CD4-positive, alpha-beta memory T cell (primary cell): ENCODE measurements around the gene XPO5. TPM values are rescaled to one million over a fixed set of nuclear protein-coding genes. Genes with fewer than 3 reads are reported as not detected.

Source experiments
- CTCF ChIA-PET: fragments of 350-600 bp; sonication (Branson Sonifier 250); formaldehyde crosslinking; loops from one replicate; lab custom pipeline; 2021; ENCODE audit warnings: inconsistent platforms; ENCODE audit not compliant: partially characterized antibody; lab: Charles Lee
- POLR2A ChIA-PET: fragments of 350-600 bp; sonication (Branson Sonifier 250); formaldehyde crosslinking; loops from one replicate; lab custom pipeline; 2021; ENCODE audit not compliant: partially characterized antibody; lab: Charles Lee
- DNase-seq, 5 donors: peaks; one replicate each; pipeline versions ENCODE4 v3.0.0 to v3.0.0-alpha.2; 2020 to 2022; ENCODE audit warnings: mixed read lengths in 1 of 5
- H3K27ac ChIP-seq: one replicate; pipeline ENCODE4 v1.7.0; 2013; ENCODE audit warnings: low read depth, low read length
- H3K27me3 ChIP-seq: 2 replicates; pipeline ENCODE4 v1.7.0; 2013; ENCODE audit warnings: mild to moderate bottlenecking, low read length, moderate library complexity; ENCODE audit not compliant: insufficient read depth
- H3K36me3 ChIP-seq: 2 replicates; pipeline ENCODE4 v1.7.0; 2013; ENCODE audit warnings: mild to moderate bottlenecking, low read length, moderate library complexity; ENCODE audit not compliant: insufficient read depth
- H3K4me1 ChIP-seq: 2 replicates; pipeline ENCODE4 v1.7.0; 2013; ENCODE audit warnings: mild to moderate bottlenecking, low read length, moderate library complexity; ENCODE audit not compliant: insufficient read depth
- H3K4me3 ChIP-seq, 2 donors: one replicate each; pipeline ENCODE4 v1.7.0; 2013; ENCODE audit warnings: low read length in 2 of 2, mild to moderate bottlenecking in 1 of 2
- H3K9me3 ChIP-seq, 2 donors: one replicate each; pipeline ENCODE4 v1.7.0; 2013; ENCODE audit warnings: low read length in 2 of 2, control low read depth in 1 of 2; ENCODE audit not compliant: control insufficient read depth in 1 of 2
- H3K27ac Mint-ChIP-seq, 7 donors: one replicate each; pipeline ENCODE4 v1.8.0; 2020 to 2021; ENCODE audit warnings: mixed read lengths in 7 of 7, mild to moderate bottlenecking in 6 of 7, inconsistent platforms in 3 of 7, moderate library complexity in 3 of 7
- H3K27me3 Mint-ChIP-seq, 2 donors: one replicate each; pipeline ENCODE4 v1.8.0; 2020 to 2021; ENCODE audit warnings: mixed read lengths in 2 of 2
- H3K36me3 Mint-ChIP-seq, 2 donors: one replicate each; pipeline ENCODE4 v1.8.0; 2020 to 2021; ENCODE audit warnings: mixed read lengths in 2 of 2, inconsistent platforms in 1 of 2, mild to moderate bottlenecking in 1 of 2
- H3K4me1 Mint-ChIP-seq, 4 donors: one replicate each; pipeline ENCODE4 v1.8.0; 2020 to 2021; ENCODE audit warnings: mixed read lengths in 4 of 4, mild to moderate bottlenecking in 1 of 4
- H3K4me3 Mint-ChIP-seq, 8 donors: one replicate each; pipeline ENCODE4 v1.8.0; 2020 to 2021; ENCODE audit warnings: mixed read lengths in 8 of 8, mild to moderate bottlenecking in 7 of 8, moderate library complexity in 6 of 8, inconsistent platforms in 3 of 8
- H3K9me3 Mint-ChIP-seq, 8 donors: one replicate each; pipeline ENCODE4 v1.8.0; 2020 to 2021; ENCODE audit warnings: mixed read lengths in 8 of 8, mild to moderate bottlenecking in 5 of 8, inconsistent platforms in 3 of 8, moderate library complexity in 1 of 8
- intact Hi-C: fragments of 100-400 bp; cut with micrococcal nuclease; formaldehyde crosslinking; loops from one replicate; pipeline ENCODE4 v1.15.1; 2023
- polyA plus RNA-seq, 2 donors: library from polyadenylated mRNA; unstranded; fragments of 300-500 nt; fragmentation: Illumina TruSeq; gene quantifications; one replicate each; pipeline ENCODE4 v1.2.3, GENCODE V29; 2021
- total RNA-seq, 2 experiments: library from RNA; stranded (reverse); gene quantifications; one replicate each; pipeline ENCODE4 v1.2.3, GENCODE V29; 2021

The XPO5 gene
- total and polyA plus RNA-seq, 4 experiments from 2014 or later = 5.2 to 43.4 (median 26.5) TPM

DNA sequence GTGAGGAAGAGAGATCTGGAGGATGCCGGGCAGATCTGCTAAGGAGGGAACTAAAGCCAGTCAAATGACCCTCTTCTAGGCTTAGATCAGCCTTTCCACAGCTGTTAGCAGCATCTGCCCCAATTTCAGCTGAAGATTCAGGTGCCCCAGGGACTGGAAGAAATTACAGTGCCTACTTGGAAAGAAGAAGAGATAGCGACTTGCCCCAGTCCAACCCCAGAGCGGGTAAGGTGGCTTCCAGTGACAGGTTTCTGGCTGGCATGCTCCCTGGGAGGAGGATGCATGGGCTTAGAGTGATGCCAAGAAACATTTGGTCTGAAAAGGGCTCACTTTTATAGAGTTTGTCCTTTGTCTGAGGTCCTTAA, 97.8 kb downstream of the XPO5 start:
- H3K9me3 Mint-ChIP-seq = no peaks in the 10 kb centered on the region
- ChIA-PET POLR2A (interaction anchor here (0.8 to 3.5 kb wide), 10 partner anchors 14 to 914 kb away, joined by 3 to 33 read pairs (median 6); partner anchors contain the start of genes ABCC10, DLK2, DNPH1 and UBR2), CTCF (interaction anchor here (0.8 to 1.8 kb wide), 6 partner anchors 9 to 169 kb away, joined by 3 to 11 read pairs (median 3); partner anchors contain the start of gene CRIP3)
- Histone ChIP-seq H3K27ac (peak overlapping the region; percentile 97), H3K4me1 (peaks cover 28% of the 10 kb centered on the region), H3K36me3 (no peaks in the 10 kb centered on the region), H3K9me3 (no peaks in the 10 kb centered on the region), H3K27me3 (no peaks in the 10 kb centered on the region), H3K4me3 (peak overlapping the region; percentile 45 to 69)
- DNase-seq = peak in 4 of 5 donors; percentile 10 to 49 (median 16)
- intact Hi-C loops = no loop called here
- H3K27me3 Mint-ChIP-seq = no peaks in the 10 kb centered on the region
- H3K4me3 Mint-ChIP-seq = peak overlapping the region; percentile 85 to 97 (median 92)
- peaks cover 0 to 13% of the 10 kb centered on the region in 2 donors for H3K36me3 Mint-ChIP-seq
- H3K27ac Mint-ChIP-seq = peak overlapping the region; percentile 89 to 99 (median 97)
- peaks cover 40 to 49% (median 43%) of the 10 kb centered on the region in 4 donors for H3K4me1 Mint-ChIP-seq

DNA sequence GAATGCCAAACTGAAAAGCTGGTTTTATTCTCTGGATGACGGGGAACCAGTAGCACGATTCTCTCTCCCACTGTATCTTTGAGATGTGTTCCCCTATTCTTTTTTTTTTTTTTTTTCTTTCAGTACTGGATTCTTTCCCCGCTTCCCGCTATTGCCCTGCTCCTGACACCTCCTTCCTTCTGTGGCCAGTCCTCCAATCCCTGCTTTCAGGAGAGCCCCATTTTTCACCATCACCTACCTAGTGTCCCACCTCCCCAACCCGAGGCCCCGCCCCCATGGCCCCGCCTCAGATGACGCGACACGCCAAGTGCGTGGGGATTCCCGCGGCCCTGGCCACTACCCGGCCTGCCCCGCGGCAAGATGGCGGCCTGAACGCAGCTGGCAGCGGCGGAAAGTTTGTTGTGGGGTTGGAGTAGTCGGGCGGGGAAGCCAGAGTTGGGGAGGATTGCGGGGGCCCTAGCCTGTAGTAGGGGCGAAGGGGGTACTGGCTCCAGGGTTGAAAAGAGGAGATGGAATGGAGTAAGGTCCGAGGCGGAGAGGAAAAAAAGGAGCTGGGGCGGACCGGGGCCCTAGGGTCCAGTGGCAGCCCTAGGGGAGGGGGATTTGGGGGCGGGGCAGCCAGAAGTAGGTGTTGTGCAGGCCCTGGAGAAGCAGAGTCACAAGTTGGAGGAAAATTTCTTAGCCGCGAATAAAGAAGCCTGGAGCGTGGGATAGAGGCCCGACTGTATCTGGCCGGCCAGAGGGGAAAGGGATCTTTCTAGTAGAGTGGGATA, 98.4 kb downstream of the XPO5 start, which contains the start of gene TJAP1:
TSS of gene TJAP1 (plus strand) at position 336 of the 773 bp plus-strand sequence. CDS start 21,432 bp downstream, outside the sequence.
- Mint-ChIP-seq H3K4me1 (peaks cover 38 to 46% (median 42%) of the 10 kb centered on the region in 4 donors), H3K4me3 (peak within 1 kb of the TSS; percentile 85 to 97 (median 92)), H3K36me3 (peaks cover 0 to 13% of the 10 kb centered on the region in 2 donors), H3K27me3 (no peaks in the 10 kb centered on the region), H3K27ac (peak within 1 kb of the TSS; percentile 89 to 99 (median 97)), H3K9me3 (no peaks in the 10 kb centered on the region)
- peak; percentile 93 to 96 (median 94) for DNase-seq
- intact Hi-C loops = loop anchor here (1.0 kb wide), 4 partner anchors 22 to 108 kb away; partner anchors contain the start of genes DLK2, POLR1C and ZNF318
- H3K36me3 ChIP-seq = no peaks in the 10 kb centered on the region
- H3K4me1 ChIP-seq = peaks cover 28% of the 10 kb centered on the region
- ChIA-PET CTCF (interaction anchor here (0.7 to 1.8 kb wide), 10 partner anchors 10 to 169 kb away, joined by 3 to 11 read pairs (median 3); partner anchors contain the start of genes CRIP3 and LRRC73), POLR2A (interaction anchor here (0.6 to 3.5 kb wide), 14 partner anchors 15 to 914 kb away, joined by 3 to 33 read pairs (median 6); partner anchors contain the start of genes ABCC10, DLK2, DNPH1 and MRPS18A)
- H3K4me3 ChIP-seq = peak within 1 kb of the TSS; percentile 45 to 69
- H3K27ac ChIP-seq = peak within 1 kb of the TSS; percentile 97
- H3K9me3 ChIP-seq = no peaks in the 10 kb centered on the region
- no peaks in the 10 kb centered on the region for H3K27me3 ChIP-seq

DNA sequence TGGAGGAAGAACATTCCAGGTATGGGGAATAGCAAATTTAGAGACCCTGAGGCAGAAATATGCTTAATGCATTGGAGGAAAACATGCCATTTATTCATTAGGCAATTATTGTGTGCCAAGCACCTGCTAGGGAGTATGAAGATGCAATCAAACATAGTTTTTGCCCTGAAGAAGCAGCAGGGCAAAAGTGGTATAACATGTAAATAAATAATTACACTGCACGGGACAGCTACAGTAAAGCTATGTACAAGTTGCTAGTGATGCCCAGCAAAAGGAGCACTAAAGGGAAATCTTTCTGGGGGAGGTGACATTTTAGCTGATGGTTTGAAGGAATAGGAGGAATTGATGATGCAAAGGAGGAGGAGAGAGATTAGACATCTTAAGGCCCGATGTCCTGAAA, 99.1 kb downstream of the XPO5 start:
- H3K27me3 Mint-ChIP-seq = no peaks in the 10 kb centered on the region
- Histone ChIP-seq H3K4me1 (peaks cover 28% of the 10 kb centered on the region), H3K27ac (peak overlapping the region; percentile 97), H3K27me3 (no peaks in the 10 kb centered on the region), H3K4me3 (peak overlapping the region; percentile 31 to 69), H3K9me3 (no peaks in the 10 kb centered on the region), H3K36me3 (no peaks in the 10 kb centered on the region)
- CTCF ChIA-PET = interaction anchor here (0.7 to 1.8 kb wide), 6 partner anchors 9 to 33 kb away, joined by 3 to 11 read pairs (median 3); partner anchors contain the start of gene LRRC73
- DNase-seq = peak in 2 of 5 donors; percentile 16 to 23
- POLR2A ChIA-PET = interaction anchor here (0.6 to 3.5 kb wide), 10 partner anchors 15 to 815 kb away, joined by 3 to 33 read pairs (median 6); partner anchors contain the start of genes ABCC10, DLK2, MRPS18A and ZNF318
- H3K9me3 Mint-ChIP-seq = no peaks in the 10 kb centered on the region
- intact Hi-C loops = loop anchor here (1.0 kb wide), 4 partner anchors 21 to 107 kb away; partner anchors contain the start of genes DLK2, POLR1C and ZNF318
- peaks cover 0 to 13% of the 10 kb centered on the region in 2 donors for H3K36me3 Mint-ChIP-seq
- peaks cover 33 to 40% (median 36%) of the 10 kb centered on the region in 4 donors for H3K4me1 Mint-ChIP-seq
- H3K4me3 Mint-ChIP-seq = peak overlapping the region; percentile 85 to 97 (median 92)
- peak overlapping the region; percentile 89 to 99 (median 97) for H3K27ac Mint-ChIP-seq

DNA sequence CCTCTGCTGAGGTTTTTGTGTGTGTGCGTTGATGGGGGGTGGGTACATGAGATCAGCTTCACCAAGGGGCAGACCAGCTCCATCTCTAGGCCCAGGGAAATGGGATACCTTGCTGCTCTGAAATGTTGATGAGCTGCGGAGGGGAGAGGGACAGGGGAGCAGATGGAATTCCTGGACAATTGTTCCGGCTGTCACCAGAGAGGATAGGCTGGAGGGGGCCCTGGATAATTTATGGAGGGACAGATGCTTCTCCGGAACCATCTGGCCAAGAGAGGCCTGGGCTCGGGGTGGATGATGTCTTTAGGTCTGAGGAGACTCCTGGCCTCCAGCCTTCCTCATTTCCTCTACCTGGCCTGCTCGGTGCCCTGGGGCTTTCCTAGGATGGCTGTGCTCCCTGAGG, 100.3 kb downstream of the XPO5 start:
- POLR2A ChIA-PET = no interaction called here
- no peak for DNase-seq
- Histone ChIP-seq H3K27ac (no peak overlapping the region), H3K36me3 (no peaks in the 10 kb centered on the region), H3K27me3 (no peaks in the 10 kb centered on the region), H3K4me1 (peaks cover 27% of the 10 kb centered on the region), H3K9me3 (no peaks in the 10 kb centered on the region), H3K4me3 (no peak overlapping the region)
- peak overlapping the region in 3 of 7 donors; percentile 61 to 73 (median 64) for H3K27ac Mint-ChIP-seq
- peaks cover 0 to 1% of the 10 kb centered on the region in 2 donors for H3K27me3 Mint-ChIP-seq
- peaks cover 0 to 13% of the 10 kb centered on the region in 2 donors for H3K36me3 Mint-ChIP-seq
- no peaks in the 10 kb centered on the region for H3K9me3 Mint-ChIP-seq
- CTCF ChIA-PET = interaction anchor here (1.5 kb wide), 1 partner anchor 32 kb away, joined by 5 read pairs; no protein-coding TSS in a partner anchor
- peaks cover 29 to 37% (median 33%) of the 10 kb centered on the region in 4 donors for H3K4me1 Mint-ChIP-seq
- H3K4me3 Mint-ChIP-seq = no peak overlapping the region
- intact Hi-C loops = no loop called here

DNA sequence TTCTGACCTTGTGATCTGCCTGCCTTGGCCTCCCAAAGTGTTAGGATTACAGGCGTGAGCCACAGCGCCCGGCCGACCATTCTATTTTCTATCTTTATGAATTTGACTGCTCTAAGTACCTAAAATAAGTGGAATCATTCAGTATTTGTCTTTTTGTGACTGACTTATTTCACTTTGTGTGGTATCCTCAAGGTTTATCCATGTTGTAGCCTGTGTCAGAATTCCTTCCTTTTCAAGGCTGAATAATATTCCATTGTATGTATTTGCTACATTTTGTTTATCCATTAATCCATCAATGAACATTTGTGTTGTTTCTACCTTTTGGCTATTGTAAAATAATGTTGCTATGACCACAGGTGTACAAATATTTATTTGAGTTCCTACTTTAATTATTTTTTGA, 103.3 kb downstream of the XPO5 start:
- H3K36me3 Mint-ChIP-seq = peaks cover 0 to 6% of the 10 kb centered on the region in 2 donors
- no peak overlapping the region for H3K27ac Mint-ChIP-seq
- no peaks in the 10 kb centered on the region for H3K36me3 ChIP-seq
- no peak overlapping the region for H3K4me3 Mint-ChIP-seq
- no peaks in the 10 kb centered on the region for H3K27me3 ChIP-seq
- H3K4me1 Mint-ChIP-seq = peaks cover 8 to 11% (median 10%) of the 10 kb centered on the region in 4 donors
- peaks cover 7 to 14% of the 10 kb centered on the region in 2 donors for H3K27me3 Mint-ChIP-seq
- POLR2A ChIA-PET = no interaction called here
- H3K27ac ChIP-seq = no peak overlapping the region
- no peaks in the 10 kb centered on the region for H3K9me3 Mint-ChIP-seq
- DNase-seq = no peak
- no peaks in the 10 kb centered on the region for H3K9me3 ChIP-seq
- H3K4me1 ChIP-seq = peaks cover 7% of the 10 kb centered on the region
- CTCF ChIA-PET = no interaction called here
- no peak overlapping the region for H3K4me3 ChIP-seq
- intact Hi-C loops = no loop called here
